ENCODE data around the gene SPRR1A.

- TF ChIP-seq POLR2AphosphoS5 (IDR thresholded peaks at IDR 0.05) (no peak), POLR2A (IDR thresholded peaks at IDR 0.05) (no peak), CTCF (IDR thresholded peaks at IDR 0.05 in 8 of 11, conservative IDR thresholded peaks at IDR 0.05 in 3 of 11) (no peak)
Observed at GRCh38 chr1:152967201-152967600, 16.7 kb upstream of the SPRR1A start.

Measured in spleen (tissue), 7 donors.